Stimulated activated CD4-positive, alpha-beta T cell treated with anti-CD3 and anti-CD28 coated beads, Interleukin-15, amount 100 ng/mL, for 48 hours (primary cell): ENCODE data around the gene MXD3.

Source experiments
- DNase-seq, 2 donors: peaks; one replicate each; pipeline ENCODE4 v3.0.0-alpha.2; 2020; ENCODE audit warnings: low read depth in 2 of 2

MXD3 gene

GRCh38 chr5:177303121-177303924 lies 8.4 kb downstream of the MXD3 start, which contains the start of the genes PRELID1 and RAB24:
PRELID1 (plus strand) TSS chr5:177303799; CDS start chr5:177303986, 187 bp downstream.
RAB24 (minus strand) TSS chr5:177303719; CDS start chr5:177303288, 431 bp downstream.
- DNase-seq, result peak; percentile 78 to 87

GRCh38 chr5:177302354-177303110 lies 9.2 kb downstream of the MXD3 start:
- DNase-seq, result no peak

GRCh38 chr5:177301503-177302165 lies 10.1 kb downstream of the MXD3 start:
- DNase-seq, result no peak

- no peak for DNase-seq
These were observed 10.7 kb downstream of the MXD3 start for GRCh38 chr5:177300951-177301350.

GRCh38 chr5:177300236-177300880 lies 11.3 kb downstream of the MXD3 start:
- DNase-seq, result no peak

GRCh38 chr5:177299697-177300096 lies 12.0 kb downstream of the MXD3 start:
- DNase-seq, result no peak

- no peak for DNase-seq
These were observed 13.8 kb downstream of the MXD3 start for GRCh38 chr5:177297922-177298321.

- no peak for DNase-seq
These were observed 15.1 kb downstream of the MXD3 start for GRCh38 chr5:177296581-177296980.

GRCh38 chr5:177295924-177296323 lies 15.8 kb downstream of the MXD3 start:
- DNase-seq, result no peak

GRCh38 chr5:177294632-177295031 lies 17.1 kb downstream of the MXD3 start:
- DNase-seq, result no peak

GRCh38 chr5:177293819-177294581 lies 17.7 kb downstream of the MXD3 start:
- no peak for DNase-seq

GRCh38 chr5:177291735-177292134 lies 20.0 kb downstream of the MXD3 start:
- DNase-seq, result no peak

- DNase-seq, result no peak
These were observed 20.7 kb downstream of the MXD3 start for GRCh38 chr5:177290816-177291596.

GRCh38 chr5:177288191-177288590 lies 23.5 kb downstream of the MXD3 start:
- no peak for DNase-seq

- no peak for DNase-seq
These were observed 34.8 kb downstream of the MXD3 start for GRCh38 chr5:177276886-177277285.

GRCh38 chr5:177275883-177276282 lies 35.8 kb downstream of the MXD3 start:
- DNase-seq, result no peak

GRCh38 chr5:177271113-177271512 lies 40.6 kb downstream of the MXD3 start:
- DNase-seq, result no peak

- no peak for DNase-seq
These were observed 41.0 kb downstream of the MXD3 start for GRCh38 chr5:177270653-177271052.

GRCh38 chr5:177269976-177270375 lies 41.7 kb downstream of the MXD3 start:
- DNase-seq, result no peak

GRCh38 chr5:177269232-177269895 lies 42.3 kb downstream of the MXD3 start:
- no peak for DNase-seq
